Fibroblast of lung (primary cell): ENCODE results near the gene MRNIP. TPM values are rescaled to one million over a fixed set of nuclear protein-coding genes. Genes with fewer than 3 reads are reported as not detected.

Experiments
- DNase-seq, 2 donors: peaks; one replicate each; pipeline versions ENCODE4 v3.0.0 to v3.0.0-alpha.2; 2010; ENCODE audit warnings: low read depth in 2 of 2
- H2AFZ ChIP-seq: 2 replicates; pipeline ENCODE4 v1.5.1; 2012; ENCODE audit warnings: low read length, control low read depth, inconsistent platforms
- H3K27ac ChIP-seq: 2 replicates; pipeline ENCODE4 v1.5.1; 2011; ENCODE audit warnings: low read length, control low read depth; ENCODE audit not compliant: insufficient read depth
- H3K27me3 ChIP-seq: 2 replicates; pipeline ENCODE4 v1.5.1; 2011; ENCODE audit warnings: mild to moderate bottlenecking, low read length; ENCODE audit not compliant: control insufficient read depth, insufficient read depth
- H3K36me3 ChIP-seq: 2 replicates; pipeline ENCODE4 v1.5.1; 2011; ENCODE audit warnings: low read length; ENCODE audit not compliant: control insufficient read depth, insufficient read depth
- H3K4me1 ChIP-seq: 2 replicates; pipeline ENCODE4 v1.5.1; 2011; ENCODE audit warnings: low read length; ENCODE audit not compliant: control insufficient read depth, insufficient read depth; ENCODE audit errors: extremely low read depth
- H3K4me2 ChIP-seq: 2 replicates; pipeline ENCODE4 v1.5.1; 2011; ENCODE audit warnings: low read length, control low read depth; ENCODE audit not compliant: insufficient read depth; ENCODE audit errors: extremely low read depth
- H3K4me3 ChIP-seq, 4 experiments: fragments of 200-600 bp in 1 of 4; sonication (generic) in 1 of 4; replicated peaks in 1 of 4; 2 replicates each; pipeline ENCODE4 v1.5.1; 2011 to 2016; ENCODE audit warnings: low read length in 4 of 4, low read depth in 3 of 4, mild to moderate bottlenecking in 3 of 4, control low read depth in 2 of 4, inconsistent platforms in 1 of 4, mixed read lengths in 1 of 4; ENCODE audit not compliant: insufficient read depth in 1 of 4; ENCODE audit errors: control extremely low read depth in 1 of 4
- H3K79me2 ChIP-seq: 2 replicates; pipeline ENCODE4 v1.5.1; 2012; ENCODE audit warnings: mild to moderate bottlenecking, low read length, inconsistent platforms; ENCODE audit not compliant: control insufficient read depth, insufficient read depth
- H3K9ac ChIP-seq: 2 replicates; pipeline ENCODE4 v1.5.1; 2011; ENCODE audit warnings: mild to moderate bottlenecking, low read length, control low read depth; ENCODE audit not compliant: insufficient read depth
- H3K9me3 ChIP-seq: 2 replicates; pipeline ENCODE4 v1.5.1; 2012; ENCODE audit warnings: low read depth, low read length; ENCODE audit not compliant: control insufficient read depth, insufficient read depth
- H4K20me1 ChIP-seq: 2 replicates; pipeline ENCODE4 v1.5.1; 2011; ENCODE audit warnings: low read length; ENCODE audit not compliant: control insufficient read depth, insufficient read depth; ENCODE audit errors: extremely low read depth
- EZH2 ChIP-seq: IDR thresholded peaks from 2 replicates; pipeline ENCODE4 v1.5.1; 2012; ENCODE audit warnings: low read length, control low read depth, mild to moderate bottlenecking; ENCODE audit errors: missing control alignments
- polyA plus RNA-seq, 2 donors: library from polyadenylated mRNA; depleted of rRNA in 1 of 2; stranded (reverse) in 1 of 2; unstranded in 1 of 2; fragments of >200 nt; gene quantifications; 2 replicates each; pipeline ENCODE4 v1.2.1, GENCODE V29; 2011 to 2012; ENCODE audit warnings: missing spikeins in 1 of 2
- total RNA-seq: library from RNA; depleted of rRNA; stranded (reverse); fragments of >200 nt; gene quantifications from 2 replicates; pipeline ENCODE4 v1.2.1, GENCODE V29; 2014
- TF ChIP-seq, protein P1 (sequence below), 2 donors: IDR thresholded peaks in 1 of 2; conservative IDR thresholded peaks in 1 of 2; 1 replicate in 1 of 2; 2 replicates in 1 of 2; pipeline ENCODE4 v1.5.1; 2011 to 2012; ENCODE audit warnings: low read length in 2 of 2, control low read depth in 1 of 2, inconsistent platforms in 1 of 2, low read depth in 1 of 2, mild to moderate bottlenecking in 1 of 2

The MRNIP gene
- total and polyA plus RNA-seq, 2 donors (not counting 1 experiment from before 2014, with no cell fraction given), result 8.6 to 21.0 TPM

DNA sequence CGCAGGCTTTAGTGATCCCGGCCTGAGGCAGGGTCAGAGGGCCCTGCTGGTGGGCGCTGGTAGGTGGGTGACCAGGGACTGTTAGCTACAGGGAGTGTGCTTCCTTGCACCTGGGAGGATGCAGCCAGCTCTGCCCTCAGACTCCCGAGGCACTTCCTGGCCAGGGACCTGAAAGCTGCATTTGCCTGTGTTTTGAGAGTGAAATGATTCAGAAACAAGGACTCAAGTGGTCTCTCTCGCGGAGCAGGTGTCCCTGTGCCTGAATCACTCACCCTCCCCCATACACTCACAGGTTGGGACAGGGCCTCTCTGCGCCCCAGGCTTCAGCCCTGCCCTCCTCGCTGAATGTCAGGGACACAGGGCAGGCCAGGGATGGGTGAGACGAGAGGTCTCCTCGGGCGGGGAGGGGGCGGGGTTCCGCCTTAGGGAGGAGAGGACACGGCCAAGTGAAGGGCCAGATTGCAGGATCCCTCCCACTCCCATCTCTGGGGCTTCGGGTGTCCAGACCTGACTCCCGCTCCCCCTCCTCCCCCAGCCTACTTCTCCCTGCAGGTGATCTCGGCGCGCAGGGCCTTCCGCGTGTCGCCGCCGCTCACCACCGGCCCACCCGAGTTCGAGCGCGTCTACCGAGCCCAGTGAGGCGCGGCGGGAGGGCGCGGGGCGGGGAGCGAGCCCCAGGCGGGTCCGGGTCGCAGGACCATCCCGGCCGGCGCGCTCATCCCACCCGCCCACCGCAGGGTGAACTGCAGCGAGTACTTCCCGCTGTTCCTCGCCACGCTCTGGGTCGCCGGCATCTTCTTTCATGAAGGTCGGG is 63.4 kb downstream of the MRNIP start:
- no peak for TF ChIP-seq EZH2
- TF ChIP-seq, protein P1, sequence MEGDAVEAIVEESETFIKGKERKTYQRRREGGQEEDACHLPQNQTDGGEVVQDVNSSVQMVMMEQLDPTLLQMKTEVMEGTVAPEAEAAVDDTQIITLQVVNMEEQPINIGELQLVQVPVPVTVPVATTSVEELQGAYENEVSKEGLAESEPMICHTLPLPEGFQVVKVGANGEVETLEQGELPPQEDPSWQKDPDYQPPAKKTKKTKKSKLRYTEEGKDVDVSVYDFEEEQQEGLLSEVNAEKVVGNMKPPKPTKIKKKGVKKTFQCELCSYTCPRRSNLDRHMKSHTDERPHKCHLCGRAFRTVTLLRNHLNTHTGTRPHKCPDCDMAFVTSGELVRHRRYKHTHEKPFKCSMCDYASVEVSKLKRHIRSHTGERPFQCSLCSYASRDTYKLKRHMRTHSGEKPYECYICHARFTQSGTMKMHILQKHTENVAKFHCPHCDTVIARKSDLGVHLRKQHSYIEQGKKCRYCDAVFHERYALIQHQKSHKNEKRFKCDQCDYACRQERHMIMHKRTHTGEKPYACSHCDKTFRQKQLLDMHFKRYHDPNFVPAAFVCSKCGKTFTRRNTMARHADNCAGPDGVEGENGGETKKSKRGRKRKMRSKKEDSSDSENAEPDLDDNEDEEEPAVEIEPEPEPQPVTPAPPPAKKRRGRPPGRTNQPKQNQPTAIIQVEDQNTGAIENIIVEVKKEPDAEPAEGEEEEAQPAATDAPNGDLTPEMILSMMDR (conservative IDR thresholded peaks at IDR 0.05 in 1 of 2, IDR thresholded peaks at IDR 0.05 in 1 of 2; ENCODE audit: low read depth in 1 of 2, low read length in 2 of 2), result no peak
- peaks cover 27% of the 10 kb centered on the region for H3K36me3 ChIP-seq
- no peaks in the 10 kb centered on the region for H3K27me3 ChIP-seq
- H3K4me1 ChIP-seq, result peaks cover 6% of the 10 kb centered on the region
- peak overlapping the region; percentile 58 for H3K9ac ChIP-seq
- H3K9me3 ChIP-seq, result no peaks in the 10 kb centered on the region
- H3K4me2 ChIP-seq, result peak overlapping the region; percentile 80
- H3K27ac ChIP-seq, result no peak overlapping the region
- no peaks in the 10 kb centered on the region for H3K79me2 ChIP-seq
- H4K20me1 ChIP-seq, result no peaks in the 10 kb centered on the region
- no peak for DNase-seq
- H2AFZ ChIP-seq, result no peak overlapping the region
- H3K4me3 ChIP-seq, result peak overlapping the region; percentile 23 to 61 (median 42)

DNA sequence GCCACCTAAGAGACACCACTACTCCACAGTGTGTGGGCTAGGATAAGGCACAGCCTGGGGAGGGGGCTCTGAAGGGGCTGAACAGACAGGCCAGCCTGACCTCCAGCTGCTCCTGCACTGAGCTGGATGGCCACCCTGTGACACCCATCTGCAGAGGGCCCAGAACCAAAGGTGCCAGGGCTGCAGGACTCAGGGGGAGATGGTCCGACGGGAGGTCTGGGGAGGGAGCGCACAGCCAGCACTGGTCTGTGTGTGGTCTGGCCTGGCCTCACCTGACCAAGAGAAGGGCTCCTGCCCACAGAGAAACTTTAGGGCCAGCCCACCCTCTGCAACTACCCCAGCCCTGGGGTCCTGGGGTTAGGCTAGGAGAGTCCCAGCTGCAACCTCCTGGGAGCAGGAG is 64.0 kb downstream of the MRNIP start:
- H3K4me3 ChIP-seq, result no peak overlapping the region
- H3K27me3 ChIP-seq, result no peaks in the 10 kb centered on the region
- peak overlapping the region; percentile 44 for H3K4me2 ChIP-seq
- no peak for DNase-seq
- no peaks in the 10 kb centered on the region for H3K9me3 ChIP-seq
- peaks cover 6% of the 10 kb centered on the region for H3K4me1 ChIP-seq
- TF ChIP-seq, protein P1 (conservative IDR thresholded peaks at IDR 0.05 in 1 of 2, IDR thresholded peaks at IDR 0.05 in 1 of 2; ENCODE audit: low read depth in 1 of 2, low read length in 2 of 2), result no peak
- TF ChIP-seq EZH2, result no peak
- H3K9ac ChIP-seq, result no peak overlapping the region
- H3K79me2 ChIP-seq, result no peaks in the 10 kb centered on the region
- peaks cover 20% of the 10 kb centered on the region for H3K36me3 ChIP-seq
- H3K27ac ChIP-seq, result no peak overlapping the region
- H4K20me1 ChIP-seq, result no peaks in the 10 kb centered on the region
- no peak overlapping the region for H2AFZ ChIP-seq

DNA sequence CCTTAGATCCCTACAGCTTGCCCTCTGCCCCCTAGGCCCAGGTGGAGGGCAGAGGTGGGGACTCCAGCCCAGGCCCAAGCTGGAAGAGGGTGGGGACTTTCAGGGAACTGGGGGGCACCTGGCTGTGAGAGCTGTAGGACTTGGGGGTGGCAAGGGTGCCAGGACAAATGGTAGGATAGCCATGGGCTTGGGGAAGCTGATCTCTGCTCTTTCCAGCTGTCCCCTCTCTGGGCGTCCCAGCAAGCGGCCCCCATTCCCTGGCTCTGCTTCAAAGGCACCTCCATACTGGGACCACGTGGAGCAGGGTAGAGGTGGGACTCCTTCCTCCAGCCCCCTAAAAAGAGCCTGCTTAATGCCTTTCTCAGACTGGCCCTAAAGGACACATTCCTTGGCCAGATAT is 64.4 kb downstream of the MRNIP start:
- DNase-seq, result no peak
- Histone ChIP-seq H3K4me1 (peaks cover 6% of the 10 kb centered on the region), H3K79me2 (no peaks in the 10 kb centered on the region), H3K4me3 (peak overlapping the region in 1 of 4 experiments; percentile 20), H3K27me3 (no peaks in the 10 kb centered on the region), H3K9me3 (no peaks in the 10 kb centered on the region), H3K4me2 (peak overlapping the region; percentile 44), H3K36me3 (peaks cover 17% of the 10 kb centered on the region), H2AFZ (no peak overlapping the region), H4K20me1 (no peaks in the 10 kb centered on the region), H3K27ac (no peak overlapping the region), H3K9ac (no peak overlapping the region)
- TF ChIP-seq, protein P1 (conservative IDR thresholded peaks at IDR 0.05 in 1 of 2, IDR thresholded peaks at IDR 0.05 in 1 of 2; ENCODE audit: low read depth in 1 of 2, low read length in 2 of 2), result no peak
- TF ChIP-seq EZH2, result no peak
